ENCODE results near the gene CHIC2. TPM values are rescaled to one million over a fixed set of nuclear protein-coding genes. Genes with fewer than 3 reads are reported as not detected.
A peak's percentile ranks its signal among the peaks of the same experiment; 100 is the strongest.

Gene CHIC2
- total RNA-seq, 1 donor from 2014 or later: 35.9 TPM

- no peak for DNase-seq
These were observed 29.2 kb upstream of the CHIC2 start for GRCh38 chr4:54093324-54094240.

- DNase-seq: no peak
These were observed 28.3 kb upstream of the CHIC2 start for GRCh38 chr4:54092405-54093323.

DNA sequence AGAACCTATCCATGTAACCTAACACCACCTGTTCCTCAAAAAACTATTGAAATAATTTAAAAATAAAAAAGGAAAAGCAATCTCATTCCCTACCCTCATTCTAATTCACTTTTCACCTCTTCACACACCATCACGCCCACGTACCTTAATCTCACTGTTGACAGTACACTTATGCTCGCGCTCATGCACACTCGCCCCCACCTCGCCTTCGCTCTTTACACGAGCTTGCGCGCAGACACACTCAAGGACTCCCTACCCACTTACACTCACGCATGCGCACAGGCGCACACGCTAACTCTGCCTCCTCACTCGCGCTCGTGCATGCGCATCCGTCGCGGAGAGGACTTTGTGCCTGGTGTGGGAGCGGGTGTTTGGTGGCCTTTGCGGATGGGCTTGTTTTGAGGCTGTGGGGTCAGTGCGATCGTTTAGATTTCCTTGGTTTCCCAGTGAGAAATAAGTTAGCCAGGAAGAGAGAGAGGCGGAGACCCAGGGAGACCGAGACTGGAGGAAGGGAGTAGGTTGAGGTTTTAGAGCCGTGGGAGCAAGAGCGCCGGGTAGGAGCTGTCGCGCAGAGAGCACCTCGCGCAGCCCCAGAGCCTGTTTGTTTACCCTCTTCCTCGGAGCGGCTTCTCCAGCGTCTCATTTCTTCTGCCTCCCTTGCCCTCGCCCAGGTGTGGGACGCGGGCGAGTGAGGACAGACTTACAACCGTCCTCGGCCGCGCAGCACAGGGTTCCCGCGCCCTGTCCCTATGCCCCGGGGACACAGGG lies 27.4 kb upstream of the CHIC2 start:
- peak; percentile 30 for DNase-seq

- DNase-seq: no peak
These were observed 26.6 kb upstream of the CHIC2 start for GRCh38 chr4:54090804-54091623.

GRCh38 chr4:54090404-54090803 lies 26.0 kb upstream of the CHIC2 start:
- DNase-seq: no peak

DNA sequence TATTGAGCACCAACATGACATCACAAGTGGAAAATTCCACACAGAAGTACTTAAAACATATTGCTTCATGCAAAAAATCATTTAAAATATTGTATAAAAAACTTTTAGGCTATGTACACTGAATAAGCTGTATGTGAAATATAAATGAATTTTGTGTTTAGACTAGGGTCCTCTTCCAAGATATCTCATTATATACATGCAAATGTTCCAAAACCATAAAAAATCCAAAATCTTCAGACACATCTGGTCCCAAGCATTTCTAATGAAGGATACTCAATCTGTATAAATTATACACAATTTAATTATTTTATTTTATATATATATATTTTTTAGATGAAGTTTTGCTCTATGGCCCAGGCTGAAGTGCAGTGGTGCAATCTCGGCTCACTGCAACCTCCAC lies 25.5 kb upstream of the CHIC2 start:
- DNase-seq: no peak

GRCh38 chr4:54085284-54085683 lies 20.9 kb upstream of the CHIC2 start:
- no peak for DNase-seq

- DNase-seq: no peak
These were observed 17.8 kb upstream of the CHIC2 start for GRCh38 chr4:54082168-54082567.

- DNase-seq: no peak
These were observed 13.4 kb upstream of the CHIC2 start for GRCh38 chr4:54077812-54078211.

- no peak for DNase-seq
These were observed 12.3 kb upstream of the CHIC2 start for GRCh38 chr4:54076673-54077072.

DNA sequence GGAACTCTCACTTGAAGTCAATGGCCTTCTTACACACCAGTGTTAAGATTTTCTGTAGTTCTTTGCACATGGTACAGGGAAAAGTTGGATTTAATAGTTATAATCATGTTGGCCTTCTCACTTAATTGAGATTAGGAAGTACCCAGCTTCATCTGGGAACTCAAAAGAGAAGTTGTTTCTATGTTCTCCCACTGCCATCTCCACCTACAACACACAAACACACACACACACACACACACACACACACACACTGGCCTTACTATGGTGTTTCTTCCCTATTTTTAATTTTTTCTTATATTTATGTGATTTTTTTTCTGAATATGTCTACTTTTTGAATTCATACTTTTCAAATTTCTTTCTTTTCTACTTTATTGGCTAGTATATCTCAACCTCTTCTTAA lies 10.0 kb upstream of the CHIC2 start:
- no peak for DNase-seq

DNA sequence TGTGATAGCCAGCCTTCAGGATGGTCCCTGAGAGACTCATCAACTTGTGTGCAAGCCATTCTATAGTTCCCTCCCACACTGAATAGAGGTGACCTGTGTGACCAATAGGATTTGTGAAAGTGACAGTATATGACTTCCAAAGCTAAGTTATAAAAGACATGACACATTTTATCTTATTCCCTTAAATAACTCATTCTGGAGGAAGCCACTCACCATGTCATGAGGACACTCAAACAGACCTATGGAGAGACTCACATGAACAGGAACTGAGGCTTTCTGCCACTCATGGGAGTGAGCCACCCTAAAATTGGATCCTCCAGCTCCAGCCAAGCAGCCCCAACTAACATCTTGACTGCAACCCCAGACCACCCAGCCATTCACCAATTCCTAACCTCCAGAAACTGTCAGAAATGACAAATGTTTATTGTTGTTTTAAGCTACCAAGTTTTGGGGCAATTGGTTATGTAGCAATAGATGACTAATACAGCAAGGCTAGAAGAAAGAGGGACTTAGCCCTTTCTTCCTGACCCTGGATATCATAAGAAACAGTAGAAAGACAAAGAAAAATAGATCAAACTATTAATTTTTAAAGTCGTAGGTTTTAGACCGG lies 9.0 kb upstream of the CHIC2 start:
- no peak for DNase-seq

DNA sequence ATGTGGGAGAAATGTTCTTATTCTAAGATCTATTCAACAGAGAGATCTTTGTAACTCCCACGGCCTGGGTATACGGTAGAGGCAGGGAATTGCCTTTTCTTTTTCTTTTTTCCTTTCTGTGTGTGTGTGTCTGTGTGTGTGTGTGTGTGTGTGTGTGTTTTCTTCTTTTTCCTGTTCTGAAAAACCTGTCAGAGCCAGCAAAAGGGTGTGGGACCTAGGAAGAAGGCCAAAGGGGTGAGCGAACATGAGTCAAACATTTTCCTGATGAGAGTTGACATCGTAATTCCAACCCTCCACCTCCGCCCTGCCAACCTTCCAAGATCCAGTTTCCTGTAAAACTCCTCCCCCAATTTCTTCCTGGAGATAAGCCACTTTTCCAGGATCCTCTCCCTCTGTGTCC lies 2.8 kb upstream of the CHIC2 start:
- DNase-seq: no peak

DNA sequence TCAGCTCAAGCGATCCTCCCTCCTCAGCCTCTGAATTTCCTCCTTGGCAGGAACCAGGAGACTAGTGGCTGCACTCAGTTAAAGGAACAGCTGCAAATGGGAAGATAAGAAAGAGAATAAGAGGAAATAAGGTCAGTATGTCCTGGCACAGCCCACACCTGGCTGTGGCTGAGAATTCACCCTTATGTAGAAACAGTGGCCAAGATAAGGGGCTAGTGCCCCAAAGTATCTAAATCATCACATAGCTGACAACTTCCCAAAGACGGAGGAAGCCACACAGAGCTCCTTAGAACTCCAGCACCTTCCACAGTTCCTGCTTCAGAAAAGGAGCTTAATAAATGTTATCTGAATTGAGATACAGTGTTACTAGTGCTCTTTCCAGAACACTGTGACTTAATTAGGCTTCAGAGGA lies 2.3 kb upstream of the CHIC2 start:
- DNase-seq: no peak

- DNase-seq: no peak
These were observed 1.6 kb upstream of the CHIC2 start for GRCh38 chr4:54066088-54066415.

GRCh38 chr4:54065282-54066087 lies 1.1 kb upstream of the CHIC2 start:
- no peak for DNase-seq

- no peak for DNase-seq
These were observed 578 bp downstream of the CHIC2 start for GRCh38 chr4:54063737-54064316.

DNA sequence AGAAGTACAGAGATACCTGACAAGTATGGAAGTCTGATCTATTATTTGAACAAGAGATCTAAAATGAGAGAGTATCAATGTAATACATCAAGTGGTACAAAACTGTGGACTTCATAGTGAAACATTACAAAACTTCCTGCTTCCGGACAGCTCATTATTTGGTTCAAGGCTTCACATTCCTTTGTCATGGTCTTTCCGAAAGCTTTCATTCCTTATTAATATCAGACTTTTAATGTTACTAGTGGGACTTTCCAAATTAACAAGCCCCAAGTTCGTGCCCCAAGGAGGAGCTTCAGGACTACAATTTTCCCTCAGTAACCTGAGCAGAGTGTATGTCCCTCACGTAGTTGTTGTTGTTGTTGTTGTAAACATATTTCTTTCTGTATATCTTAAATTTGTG lies 1.2 kb downstream of the CHIC2 start:
- no peak for DNase-seq

GRCh38 chr4:54062392-54062791 lies 2.0 kb downstream of the CHIC2 start:
- no peak for DNase-seq

DNA sequence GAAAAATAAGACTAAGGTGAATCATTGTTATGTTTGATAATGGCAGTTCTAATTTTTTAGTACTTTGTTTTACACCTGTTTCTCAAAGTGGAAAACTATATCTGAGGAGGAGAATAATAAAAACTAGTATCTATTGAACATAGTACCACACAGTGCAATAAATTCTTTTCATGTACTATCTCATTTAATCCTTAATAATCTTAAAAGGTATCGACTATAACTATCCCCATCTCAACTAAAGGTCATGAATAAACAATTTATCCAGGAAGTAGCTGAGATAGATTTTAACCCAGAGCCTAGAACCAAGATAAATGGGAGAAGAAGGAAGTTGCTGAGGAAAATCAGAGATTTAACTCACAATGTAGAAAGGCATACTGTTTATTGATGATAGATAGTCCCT lies 2.5 kb downstream of the CHIC2 start:
- no peak for DNase-seq
